WERI-Rb-1 (cell line): ENCODE results near the gene CARNS1.

Source experiments
- DNase-seq: peaks from one replicate; pipeline ENCODE4 v3.0.0-alpha.2; 2020
- H3K27ac ChIP-seq: fragments of 250-450 bp; sonication (Bioruptor Pico); 2 replicates; pipeline ENCODE4 v1.5.1; 2020; ENCODE audit warnings: mild to moderate bottlenecking, moderate library complexity
- H3K27me3 ChIP-seq: fragments of 250-450 bp; sonication (Bioruptor Pico); 2 replicates; pipeline ENCODE4 v1.5.1; 2021; ENCODE audit warnings: mild to moderate bottlenecking, low read depth, moderate library complexity; ENCODE audit not compliant: insufficient read depth, severe bottlenecking
- H3K36me3 ChIP-seq: fragments of 250-450 bp; sonication (Bioruptor Pico); 2 replicates; pipeline ENCODE4 v1.5.1; 2020; ENCODE audit warnings: mild to moderate bottlenecking, moderate library complexity
- H3K4me3 ChIP-seq: 2 replicates; pipeline ENCODE4 v1.5.1; 2011; ENCODE audit warnings: low read depth, mild to moderate bottlenecking, control low read depth, low read length
- H3K9me3 ChIP-seq: fragments of 250-450 bp; sonication (Bioruptor Pico); 2 replicates; pipeline ENCODE4 v1.5.1; 2021; ENCODE audit warnings: mild to moderate bottlenecking, moderate library complexity; ENCODE audit not compliant: severe bottlenecking
- TF ChIP-seq, protein P1 (sequence below): IDR thresholded peaks from 2 replicates; pipeline ENCODE4 v1.5.1; 2011; ENCODE audit warnings: low read depth, mild to moderate bottlenecking, control low read depth, inconsistent platforms, low read length

CARNS1 gene

GRCh38 chr11:67410984-67411784 is 4.3 kb upstream of the CARNS1 start:
- H3K27ac ChIP-seq = no peak overlapping the region
- TF ChIP-seq, protein P1, sequence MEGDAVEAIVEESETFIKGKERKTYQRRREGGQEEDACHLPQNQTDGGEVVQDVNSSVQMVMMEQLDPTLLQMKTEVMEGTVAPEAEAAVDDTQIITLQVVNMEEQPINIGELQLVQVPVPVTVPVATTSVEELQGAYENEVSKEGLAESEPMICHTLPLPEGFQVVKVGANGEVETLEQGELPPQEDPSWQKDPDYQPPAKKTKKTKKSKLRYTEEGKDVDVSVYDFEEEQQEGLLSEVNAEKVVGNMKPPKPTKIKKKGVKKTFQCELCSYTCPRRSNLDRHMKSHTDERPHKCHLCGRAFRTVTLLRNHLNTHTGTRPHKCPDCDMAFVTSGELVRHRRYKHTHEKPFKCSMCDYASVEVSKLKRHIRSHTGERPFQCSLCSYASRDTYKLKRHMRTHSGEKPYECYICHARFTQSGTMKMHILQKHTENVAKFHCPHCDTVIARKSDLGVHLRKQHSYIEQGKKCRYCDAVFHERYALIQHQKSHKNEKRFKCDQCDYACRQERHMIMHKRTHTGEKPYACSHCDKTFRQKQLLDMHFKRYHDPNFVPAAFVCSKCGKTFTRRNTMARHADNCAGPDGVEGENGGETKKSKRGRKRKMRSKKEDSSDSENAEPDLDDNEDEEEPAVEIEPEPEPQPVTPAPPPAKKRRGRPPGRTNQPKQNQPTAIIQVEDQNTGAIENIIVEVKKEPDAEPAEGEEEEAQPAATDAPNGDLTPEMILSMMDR = no peak
- DNase-seq = no peak
- no peaks in the 10 kb centered on the region for H3K36me3 ChIP-seq
- no peaks in the 10 kb centered on the region for H3K27me3 ChIP-seq
- no peaks in the 10 kb centered on the region for H3K9me3 ChIP-seq
- H3K4me3 ChIP-seq = no peak overlapping the region

DNA sequence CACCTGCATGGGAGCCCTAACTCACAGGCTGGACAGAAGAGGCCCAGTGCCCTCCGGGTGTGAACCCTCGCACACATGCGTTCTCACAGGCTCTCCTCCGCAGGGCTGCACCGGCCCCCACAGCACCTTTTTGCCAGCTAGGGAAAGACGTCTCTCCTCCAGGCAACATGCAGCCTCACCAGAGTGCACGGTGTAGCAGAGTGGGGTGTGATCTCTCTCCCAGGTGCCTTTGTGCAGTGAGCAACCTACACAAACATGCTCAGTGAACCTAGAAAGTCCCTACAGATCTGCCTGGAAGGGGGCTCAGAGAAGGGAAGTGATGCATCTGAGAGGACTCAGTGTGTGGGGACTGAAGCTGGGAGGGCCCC is 3.7 kb upstream of the CARNS1 start:
- DNase-seq = no peak
- no peak overlapping the region for H3K4me3 ChIP-seq
- H3K36me3 ChIP-seq = no peaks in the 10 kb centered on the region
- H3K27me3 ChIP-seq = no peaks in the 10 kb centered on the region
- H3K9me3 ChIP-seq = no peaks in the 10 kb centered on the region
- TF ChIP-seq, protein P1 = no peak
- H3K27ac ChIP-seq = no peak overlapping the region

DNA sequence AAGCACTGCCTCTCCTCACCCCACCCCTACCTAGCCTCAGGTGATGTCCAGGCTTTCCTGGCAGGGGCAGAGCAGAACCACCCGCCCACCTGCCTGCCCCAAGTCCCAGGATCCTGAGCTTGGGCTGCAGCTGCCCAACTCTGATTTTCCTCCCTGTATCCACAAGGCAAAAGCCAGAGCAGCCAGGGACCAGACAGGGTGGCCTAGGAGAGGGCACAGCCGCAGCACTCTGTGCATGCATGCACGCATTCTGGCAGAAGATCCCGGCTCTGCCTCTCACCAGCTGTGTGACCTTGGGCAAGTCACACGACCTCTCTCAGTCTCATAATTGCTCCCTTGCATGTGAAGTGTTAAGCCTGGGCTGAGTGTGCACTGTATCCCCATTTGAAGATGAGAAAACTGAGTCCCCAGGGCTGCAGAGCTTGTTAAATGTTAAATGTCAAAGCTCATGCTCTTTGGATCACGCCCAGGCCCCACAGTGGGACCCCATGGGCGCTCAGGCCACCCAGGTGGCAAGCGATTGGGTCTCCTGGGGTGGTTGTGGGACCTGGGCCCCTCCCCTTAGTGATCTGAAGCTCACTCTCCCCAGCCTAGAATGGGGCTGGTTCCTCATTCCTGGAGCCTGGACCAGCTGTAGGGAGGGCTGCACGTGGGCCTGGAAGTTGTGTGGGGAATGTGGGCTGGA is 2.8 kb upstream of the CARNS1 start:
- TF ChIP-seq, protein P1 = no peak
- H3K9me3 ChIP-seq = no peaks in the 10 kb centered on the region
- DNase-seq = no peak
- no peaks in the 10 kb centered on the region for H3K36me3 ChIP-seq
- no peak overlapping the region for H3K27ac ChIP-seq
- no peak overlapping the region for H3K4me3 ChIP-seq
- H3K27me3 ChIP-seq = no peaks in the 10 kb centered on the region

GRCh38 chr11:67413266-67413849 is 2.1 kb upstream of the CARNS1 start:
- DNase-seq = no peak
- Histone ChIP-seq H3K9me3 (no peaks in the 10 kb centered on the region), H3K27me3 (no peaks in the 10 kb centered on the region), H3K36me3 (no peaks in the 10 kb centered on the region), H3K27ac (no peak overlapping the region; the same call in 1 of the 2 replicates), H3K4me3 (no peak overlapping the region)
- TF ChIP-seq, protein P1 = no peak

DNA sequence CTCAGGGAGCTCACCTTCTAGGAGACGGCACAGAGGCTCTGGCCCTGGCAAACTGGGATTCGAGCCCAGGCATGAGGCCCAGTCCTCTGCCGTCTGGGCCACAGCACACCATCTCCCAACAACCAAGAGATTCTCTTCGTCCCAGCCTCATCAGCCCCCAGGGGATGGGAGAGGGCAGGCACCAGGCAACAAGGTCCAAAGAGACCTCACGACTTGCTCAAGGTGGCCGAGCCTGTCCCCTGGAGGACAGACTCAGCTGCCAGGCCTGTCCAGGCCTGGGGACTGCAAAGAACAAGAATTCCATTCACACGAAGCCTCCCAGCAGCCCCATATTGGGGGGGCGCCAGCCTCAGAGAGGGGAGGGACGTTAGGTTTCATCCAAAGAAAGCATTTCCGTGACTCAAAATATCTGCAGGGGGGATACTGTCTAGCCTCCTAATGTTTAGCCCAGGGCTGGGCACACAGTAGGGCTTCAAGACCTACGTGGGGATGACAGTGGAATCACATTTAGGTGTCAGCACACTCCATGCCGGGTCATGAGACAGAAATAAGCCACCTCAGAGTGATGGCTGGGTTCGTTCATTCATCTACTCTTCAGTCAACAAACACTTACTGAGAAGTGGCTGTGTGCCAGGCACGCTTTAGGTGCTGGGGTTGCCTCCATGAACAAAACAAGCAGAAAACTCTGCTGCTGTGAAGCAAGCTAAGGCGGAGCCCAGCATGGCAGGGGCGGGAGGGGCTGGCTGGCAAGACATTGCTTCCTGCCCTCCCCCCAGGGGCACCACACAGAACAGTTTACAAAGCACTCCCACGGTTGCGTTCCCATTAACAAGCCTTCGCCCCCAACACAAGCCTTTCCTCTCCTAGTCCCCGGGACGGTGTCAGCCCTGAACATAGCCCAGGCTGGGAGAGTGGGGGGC is 1.2 kb downstream of the CARNS1 start:
- no peak for DNase-seq
- no peak overlapping the region for H3K4me3 ChIP-seq

More for the DNA sequence above, 1.2 kb downstream of the CARNS1 start:
- TF ChIP-seq, protein P1 = no peak
- Histone ChIP-seq H3K9me3 (no peaks in the 10 kb centered on the region), H3K36me3 (no peaks in the 10 kb centered on the region), H3K27me3 (no peaks in the 10 kb centered on the region), H3K27ac (no peak overlapping the region)
